Caco-2 (cell line): ENCODE data around the gene LIPC. TPM values are rescaled to one million over a fixed set of nuclear protein-coding genes. Genes with fewer than 3 reads are reported as not detected.

Source experiments
- BruUV-seq: library from RNA; stranded (reverse); fragments of 400-500 nt; replicated peaks from 2 replicates; lab custom pipeline; 2021; lab: Mats Ljungman, UMichigan
- CTCF ChIA-PET: fragments of 300-600 bp; sonication (Branson Sonifier 250); formaldehyde crosslinking; loops from one replicate; lab custom pipeline; 2022; ENCODE audit warnings: antibody characterized with exemption; lab: Charles Lee
- POLR2A ChIA-PET: fragments of 300-600 bp; sonication (Branson Sonifier 250); formaldehyde crosslinking; loops from one replicate; lab custom pipeline; 2022; ENCODE audit warnings: antibody characterized with exemption; lab: Charles Lee
- DNase-seq, 2 experiments: peaks; one replicate each; pipeline versions ENCODE4 v3.0.0 to v3.0.0-alpha.2; 2020 to 2022
- H3K27me3 ChIP-seq: replicated peaks from 2 replicates; pipeline ENCODE4 v1.6.0; 2011; ENCODE audit warnings: low read length; ENCODE audit not compliant: control insufficient read depth, insufficient read depth
- H3K36me3 ChIP-seq: 2 replicates; pipeline ENCODE4 v1.5.1; 2011; ENCODE audit warnings: low read length; ENCODE audit not compliant: control insufficient read depth, insufficient read depth
- H3K4me1 ChIP-seq: fragments of 250-450 bp; sonication (Bioruptor Pico); 2 replicates; pipeline ENCODE4 v1.5.1; 2020; ENCODE audit warnings: mild to moderate bottlenecking
- H3K4me3 ChIP-seq: 2 replicates; pipeline ENCODE4 v1.5.1; 2011; ENCODE audit warnings: low read depth, mild to moderate bottlenecking, control low read depth, low read length
- H3K9me3 ChIP-seq: fragments of 250-450 bp; sonication (Bioruptor Pico); 2 replicates; pipeline ENCODE4 v1.5.1; 2020; ENCODE audit warnings: mild to moderate bottlenecking, moderate library complexity
- H3K27ac Mint-ChIP-seq: one replicate; pipeline ENCODE4 v1.8.0; 2022; ENCODE audit warnings: mixed read lengths; ENCODE audit not compliant: unreplicated experiment
- H3K27me3 Mint-ChIP-seq: one replicate; pipeline ENCODE4 v1.8.0; 2022; ENCODE audit warnings: mixed read lengths; ENCODE audit not compliant: insufficient read depth, unreplicated experiment
- H3K36me3 Mint-ChIP-seq: one replicate; pipeline ENCODE4 v1.8.0; 2022; ENCODE audit warnings: mild to moderate bottlenecking, mixed read lengths; ENCODE audit not compliant: insufficient read depth, unreplicated experiment
- H3K4me1 Mint-ChIP-seq: one replicate; pipeline ENCODE4 v1.8.0; 2022; ENCODE audit warnings: low read depth, mixed read lengths; ENCODE audit not compliant: unreplicated experiment
- H3K4me3 Mint-ChIP-seq: one replicate; pipeline ENCODE4 v1.8.0; 2022; ENCODE audit warnings: mild to moderate bottlenecking, moderate library complexity, mixed read lengths; ENCODE audit not compliant: unreplicated experiment
- H3K9me3 Mint-ChIP-seq: one replicate; pipeline ENCODE4 v1.8.0; 2022; ENCODE audit warnings: mixed read lengths; ENCODE audit not compliant: unreplicated experiment
- CTCF ChIP-seq, 2 experiments: fragments of 200-600 bp in 1 of 2; IDR thresholded peaks; 1 replicate in 1 of 2; 2 replicates in 1 of 2; pipeline versions ENCODE4 v1.5.1 to v1.8.0; 2011 to 2022; ENCODE audit warnings: antibody characterized with exemption in 1 of 2, control low read depth in 1 of 2, inconsistent platforms in 1 of 2, low read depth in 1 of 2, low read length in 1 of 2, mild to moderate bottlenecking in 1 of 2, moderate library complexity in 1 of 2; ENCODE audit not compliant: insufficient read depth in 1 of 2, severe bottlenecking in 1 of 2, unreplicated experiment in 1 of 2
- intact Hi-C: fragments of 100-400 bp; cut with micrococcal nuclease; formaldehyde crosslinking; loops from one replicate; pipeline ENCODE4 v1.10.0; 2022; ENCODE audit not compliant: unreplicated experiment
- total RNA-seq: library from RNA; stranded (reverse); gene quantifications from 2 replicates; pipeline ENCODE4 v1.2.3, GENCODE V29; 2022

LIPC gene
- total RNA-seq, 1 experiment from 2014 or later = 17.6 TPM

- Mint-ChIP-seq H3K4me1 (peaks cover 35% of the 10 kb centered on the region), H3K27me3 (no peaks in the 10 kb centered on the region), H3K36me3 (peaks cover 12% of the 10 kb centered on the region), H3K4me3 (peak overlapping the region; percentile 45), H3K9me3 (no peaks in the 10 kb centered on the region), H3K27ac (peak overlapping the region; percentile 87)
- CTCF ChIA-PET = interaction anchor here (0.6 kb wide), 1 partner anchor 777 kb away, joined by 4 read pairs; no protein-coding TSS in a partner anchor
- no peak overlapping the region for H3K4me3 ChIP-seq
- intact Hi-C loops = no loop called here
- TSS peak; percentile 64 for BruUV-seq
- peak; percentile 80 to 87 for DNase-seq
- no peaks in the 10 kb centered on the region for H3K27me3 ChIP-seq
- no peak for TF ChIP-seq CTCF (IDR thresholded peaks at IDR 0.05; ENCODE audit: insufficient read depth in 1 of 2, low read depth in 1 of 2, low read length in 1 of 2, severe bottlenecking in 1 of 2, unreplicated experiment in 1 of 2)
- peaks cover 49% of the 10 kb centered on the region for H3K4me1 ChIP-seq
- POLR2A ChIA-PET = interaction anchor here (1.0 kb wide), 2 partner anchors 12 to 76 kb away, joined by 4 to 6 read pairs; no protein-coding TSS in a partner anchor
- H3K36me3 ChIP-seq = no peaks in the 10 kb centered on the region; the same call in 1 of the 2 replicates
- no peaks in the 10 kb centered on the region for H3K9me3 ChIP-seq
Observed at GRCh38 chr15:58528188-58528870, 96.5 kb downstream of the LIPC start.

GRCh38 chr15:58529041-58529440 lies 97.2 kb downstream of the LIPC start:
- H3K9me3 ChIP-seq = no peaks in the 10 kb centered on the region
- intact Hi-C loops = no loop called here
- BruUV-seq = no TSS peak
- H3K27me3 ChIP-seq = no peaks in the 10 kb centered on the region
- Mint-ChIP-seq H3K27ac (peak overlapping the region; percentile 87), H3K4me1 (peaks cover 39% of the 10 kb centered on the region), H3K4me3 (peak overlapping the region; percentile 45), H3K36me3 (peaks cover 12% of the 10 kb centered on the region), H3K27me3 (no peaks in the 10 kb centered on the region), H3K9me3 (no peaks in the 10 kb centered on the region)
- H3K36me3 ChIP-seq = no peaks in the 10 kb centered on the region; the same call in 1 of the 2 replicates
- no peak overlapping the region for H3K4me3 ChIP-seq
- POLR2A ChIA-PET = interaction anchor here (1.0 kb wide), 2 partner anchors 13 to 75 kb away, joined by 4 to 6 read pairs; no protein-coding TSS in a partner anchor
- CTCF ChIA-PET = no interaction called here
- H3K4me1 ChIP-seq = peaks cover 55% of the 10 kb centered on the region
- DNase-seq = no peak
- no peak for TF ChIP-seq CTCF (IDR thresholded peaks at IDR 0.05; ENCODE audit: insufficient read depth in 1 of 2, low read depth in 1 of 2, low read length in 1 of 2, severe bottlenecking in 1 of 2, unreplicated experiment in 1 of 2)

GRCh38 chr15:58530056-58530590 lies 98.3 kb downstream of the LIPC start:
- intact Hi-C loops = no loop called here
- no peak for DNase-seq
- Histone ChIP-seq H3K9me3 (no peaks in the 10 kb centered on the region), H3K4me3 (no peak overlapping the region), H3K27me3 (no peaks in the 10 kb centered on the region), H3K4me1 (peaks cover 66% of the 10 kb centered on the region), H3K36me3 (no peaks in the 10 kb centered on the region; the same call in 1 of the 2 replicates)
- TF ChIP-seq CTCF (IDR thresholded peaks at IDR 0.05; ENCODE audit: insufficient read depth in 1 of 2, low read depth in 1 of 2, low read length in 1 of 2, severe bottlenecking in 1 of 2, unreplicated experiment in 1 of 2) = no peak
- ChIA-PET POLR2A (no interaction called here), CTCF (no interaction called here)
- Mint-ChIP-seq H3K9me3 (no peaks in the 10 kb centered on the region), H3K27me3 (no peaks in the 10 kb centered on the region), H3K36me3 (peaks cover 12% of the 10 kb centered on the region), H3K27ac (no peak overlapping the region), H3K4me1 (peaks cover 44% of the 10 kb centered on the region), H3K4me3 (no peak overlapping the region)
- no TSS peak for BruUV-seq
